ENCODE results near the gene SAMD11.

GRCh38 chr1:929712-930632, 6.2 kb downstream of the SAMD11 start:
- TF ChIP-seq CTCF (conservative IDR thresholded peaks at IDR 0.05; ENCODE audit: low read length), result no peak
- no peak for TF ChIP-seq EZH2phosphoT487 (IDR thresholded peaks at IDR 0.05; ENCODE audit: borderline replicate concordance, low read depth, low read length)

Measured in OCI-LY7 (cell line).